ENCODE data around the gene SYNE1.
"Not testable (repeated sequence)": the region's sequence is repeated elsewhere in the genome, so short reads cannot be mapped to it uniquely, and the experiment has no call there.

Gene SYNE1

GRCh38 chr6:152138344-152138743 lies 498.8 kb downstream of the SYNE1 start:
- DNase-seq (ENCODE audit: low spot score), result not testable (repeated sequence)

- no peak for DNase-seq (ENCODE audit: low spot score)
Measured at GRCh38 chr6:152136449-152136825, 500.7 kb downstream of the SYNE1 start.

GRCh38 chr6:152135755-152136448 lies 501.3 kb downstream of the SYNE1 start:
- no peak for DNase-seq (ENCODE audit: low spot score)

- no peak for DNase-seq (ENCODE audit: low spot score)
Measured at GRCh38 chr6:152130441-152130840, 506.7 kb downstream of the SYNE1 start.

GRCh38 chr6:152129691-152130151 lies 507.4 kb downstream of the SYNE1 start:
- DNase-seq (ENCODE audit: low spot score), result no peak

GRCh38 chr6:152127432-152128165 lies 509.6 kb downstream of the SYNE1 start:
- DNase-seq (ENCODE audit: low spot score), result no peak

- peak; percentile 72 for DNase-seq (ENCODE audit: low spot score)
Measured at GRCh38 chr6:152124429-152125074, 512.6 kb downstream of the SYNE1 start.

GRCh38 chr6:152123076-152123475 lies 514.1 kb downstream of the SYNE1 start:
- no peak for DNase-seq (ENCODE audit: low spot score)

GRCh38 chr6:152122434-152122833 lies 514.7 kb downstream of the SYNE1 start:
- no peak for DNase-seq (ENCODE audit: low spot score)

- DNase-seq (ENCODE audit: low spot score), result no peak
Measured at GRCh38 chr6:152121910-152122309, 515.3 kb downstream of the SYNE1 start.

- DNase-seq (ENCODE audit: low spot score), result no peak
Measured at GRCh38 chr6:152119831-152120230, 517.3 kb downstream of the SYNE1 start.

GRCh38 chr6:152118678-152119077 lies 518.5 kb downstream of the SYNE1 start:
- no peak for DNase-seq (ENCODE audit: low spot score)

GRCh38 chr6:152118224-152118623 lies 518.9 kb downstream of the SYNE1 start:
- DNase-seq (ENCODE audit: low spot score), result no peak

- no peak for DNase-seq (ENCODE audit: low spot score)
Measured at GRCh38 chr6:152117156-152118133, 519.7 kb downstream of the SYNE1 start.

GRCh38 chr6:152112491-152113261 lies 524.5 kb downstream of the SYNE1 start:
- no peak for DNase-seq (ENCODE audit: low spot score)

GRCh38 chr6:152110886-152111820 lies 526.0 kb downstream of the SYNE1 start:
- DNase-seq (ENCODE audit: low spot score), result no peak

- DNase-seq (ENCODE audit: low spot score), result no peak
Measured at GRCh38 chr6:152107973-152108372, 529.2 kb downstream of the SYNE1 start.

GRCh38 chr6:152100183-152100618 lies 537.0 kb downstream of the SYNE1 start:
- DNase-seq (ENCODE audit: low spot score), result peak; percentile 31

GRCh38 chr6:152099446-152100182 lies 537.5 kb downstream of the SYNE1 start:
- DNase-seq (ENCODE audit: low spot score), result no peak
